ENCODE results near the gene CERCAM.

CERCAM gene

DNA sequence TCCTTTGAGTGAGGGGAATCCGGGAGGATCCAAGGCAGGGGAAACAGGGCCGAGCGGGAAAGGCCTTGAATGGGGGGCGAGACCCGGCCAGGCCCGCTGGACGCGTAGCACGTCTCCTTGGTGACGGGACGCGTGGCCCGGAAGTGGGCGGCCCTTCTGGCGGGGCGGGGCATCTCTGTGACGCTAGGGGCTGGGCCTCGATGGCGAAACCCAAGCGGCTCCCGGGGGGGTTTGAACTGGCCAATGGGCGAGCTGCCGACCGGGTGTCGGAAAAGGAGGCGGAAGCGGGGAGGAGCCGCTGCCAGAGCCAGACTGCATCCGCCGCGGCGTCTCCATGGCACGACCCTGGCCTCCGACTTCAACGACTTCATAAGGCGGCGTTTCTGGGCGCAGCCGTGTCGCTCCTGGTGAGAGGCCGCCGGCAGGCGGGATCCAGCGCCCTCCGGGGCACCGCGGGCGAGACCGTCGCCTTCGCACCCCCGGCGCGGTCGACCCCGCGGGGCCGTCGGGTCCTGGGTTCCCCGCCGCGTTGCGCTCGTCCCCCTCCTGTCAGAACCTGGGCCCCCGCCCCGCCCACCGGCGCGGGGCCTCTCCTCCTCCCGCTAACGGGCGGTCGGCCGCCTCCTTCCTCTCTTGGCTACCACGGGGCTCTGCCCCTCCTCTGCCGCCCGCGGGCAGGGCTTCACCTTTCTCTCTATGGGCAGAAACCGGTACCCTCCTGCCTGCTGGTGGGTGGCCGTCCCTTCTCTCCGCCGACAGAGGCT lies 35.4 kb downstream of the CERCAM start, which contains the start of gene ODF2 (continued):
- TF ChIP-seq, protein P1, sequence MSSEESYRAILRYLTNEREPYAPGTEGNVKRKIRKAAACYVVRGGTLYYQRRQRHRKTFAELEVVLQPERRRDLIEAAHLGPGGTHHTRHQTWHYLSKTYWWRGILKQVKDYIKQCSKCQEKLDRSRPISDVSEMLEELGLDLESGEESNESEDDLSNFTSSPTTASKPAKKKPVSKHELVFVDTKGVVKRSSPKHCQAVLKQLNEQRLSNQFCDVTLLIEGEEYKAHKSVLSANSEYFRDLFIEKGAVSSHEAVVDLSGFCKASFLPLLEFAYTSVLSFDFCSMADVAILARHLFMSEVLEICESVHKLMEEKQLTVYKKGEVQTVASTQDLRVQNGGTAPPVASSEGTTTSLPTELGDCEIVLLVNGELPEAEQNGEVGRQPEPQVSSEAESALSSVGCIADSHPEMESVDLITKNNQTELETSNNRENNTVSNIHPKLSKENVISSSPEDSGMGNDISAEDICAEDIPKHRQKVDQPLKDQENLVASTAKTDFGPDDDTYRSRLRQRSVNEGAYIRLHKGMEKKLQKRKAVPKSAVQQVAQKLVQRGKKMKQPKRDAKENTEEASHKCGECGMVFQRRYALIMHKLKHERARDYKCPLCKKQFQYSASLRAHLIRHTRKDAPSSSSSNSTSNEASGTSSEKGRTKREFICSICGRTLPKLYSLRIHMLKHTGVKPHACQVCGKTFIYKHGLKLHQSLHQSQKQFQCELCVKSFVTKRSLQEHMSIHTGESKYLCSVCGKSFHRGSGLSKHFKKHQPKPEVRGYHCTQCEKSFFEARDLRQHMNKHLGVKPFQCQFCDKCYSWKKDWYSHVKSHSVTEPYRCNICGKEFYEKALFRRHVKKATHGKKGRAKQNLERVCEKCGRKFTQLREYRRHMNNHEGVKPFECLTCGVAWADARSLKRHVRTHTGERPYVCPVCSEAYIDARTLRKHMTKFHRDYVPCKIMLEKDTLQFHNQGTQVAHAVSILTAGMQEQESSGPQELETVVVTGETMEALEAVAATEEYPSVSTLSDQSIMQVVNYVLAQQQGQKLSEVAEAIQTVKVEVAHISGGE (tag by site-specific recombination; conservative IDR thresholded peaks at IDR 0.05; ENCODE audit: low read depth), result no peak
- TF ChIP-seq, protein P2, sequence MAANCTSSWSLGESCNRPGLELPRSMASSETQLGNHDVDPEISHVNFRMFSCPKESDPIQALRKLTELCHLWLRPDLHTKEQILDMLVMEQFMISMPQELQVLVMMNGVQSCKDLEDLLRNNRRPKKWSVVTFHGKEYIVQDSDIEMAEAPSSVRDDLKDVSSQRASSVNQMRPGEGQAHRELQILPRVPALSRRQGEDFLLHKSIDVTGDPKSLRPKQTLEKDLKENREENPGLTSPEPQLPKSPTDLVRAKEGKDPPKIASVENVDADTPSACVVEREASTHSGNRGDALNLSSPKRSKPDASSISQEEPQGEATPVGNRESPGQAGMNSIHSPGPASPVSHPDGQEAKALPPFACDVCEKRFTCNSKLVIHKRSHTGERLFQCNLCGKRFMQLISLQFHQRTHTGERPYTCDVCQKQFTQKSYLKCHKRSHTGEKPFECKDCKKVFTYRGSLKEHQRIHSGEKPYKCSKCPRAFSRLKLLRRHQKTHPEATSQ (tag by site-specific recombination; IDR thresholded peaks at IDR 0.05), result no peak
- TF ChIP-seq ZNF76 (tag by site-specific recombination; IDR thresholded peaks at IDR 0.05; ENCODE audit: borderline replicate concordance, low read depth) (no peak), SP2 (tag by site-specific recombination; IDR thresholded peaks at IDR 0.05) (peak; percentile 92), SCRT2 (tag by site-specific recombination; IDR thresholded peaks at IDR 0.05) (no peak), ZNF423 (tag by site-specific recombination; IDR thresholded peaks at IDR 0.05) (no peak), OSR2 (tag by site-specific recombination; IDR thresholded peaks at IDR 0.05) (no peak), ZNF311 (tag by site-specific recombination; IDR thresholded peaks at IDR 0.05; ENCODE audit: borderline replicate concordance) (no peak), SETDB1 (IDR thresholded peaks at IDR 0.05; ENCODE audit: insufficient read length, low read length) (no peak), ZNF792 (tag by site-specific recombination; IDR thresholded peaks at IDR 0.05) (no peak), MYNN (tag by site-specific recombination; IDR thresholded peaks at IDR 0.05; ENCODE audit: borderline replicate concordance) (no peak), ZNF211 (tag by site-specific recombination; IDR thresholded peaks at IDR 0.05; ENCODE audit: low read depth) (no peak), ZNF776 (tag by site-specific recombination; IDR thresholded peaks at IDR 0.05; ENCODE audit: borderline replicate concordance) (no peak), ZSCAN30 (tag by site-specific recombination; IDR thresholded peaks at IDR 0.05) (0 out of 2 replicates have a peak, but pooled peaks have one; percentile 46), ZNF549 (tag by site-specific recombination; IDR thresholded peaks at IDR 0.05) (no peak), TRIM28 (IDR thresholded peaks at IDR 0.05; ENCODE audit: borderline replicate concordance, low read length) (no peak), ZBTB20 (tag by site-specific recombination; IDR thresholded peaks at IDR 0.05) (no peak; the same call in 1 of the 2 replicates), BCL11B (tag by site-specific recombination; IDR thresholded peaks at IDR 0.05; ENCODE audit: low read depth) (no peak), ZNF174 (tag by site-specific recombination; IDR thresholded peaks at IDR 0.05) (no peak)
- TF ChIP-seq, protein P3, sequence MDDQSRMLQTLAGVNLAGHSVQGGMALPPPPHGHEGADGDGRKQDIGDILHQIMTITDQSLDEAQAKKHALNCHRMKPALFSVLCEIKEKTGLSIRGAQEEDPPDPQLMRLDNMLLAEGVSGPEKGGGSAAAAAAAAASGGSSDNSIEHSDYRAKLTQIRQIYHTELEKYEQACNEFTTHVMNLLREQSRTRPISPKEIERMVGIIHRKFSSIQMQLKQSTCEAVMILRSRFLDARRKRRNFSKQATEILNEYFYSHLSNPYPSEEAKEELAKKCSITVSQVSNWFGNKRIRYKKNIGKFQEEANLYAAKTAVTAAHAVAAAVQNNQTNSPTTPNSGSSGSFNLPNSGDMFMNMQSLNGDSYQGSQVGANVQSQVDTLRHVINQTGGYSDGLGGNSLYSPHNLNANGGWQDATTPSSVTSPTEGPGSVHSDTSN (CRISPR knock-in tag; IDR thresholded peaks at IDR 0.05), result 0 out of 2 replicates have a peak, but pooled peaks have one; percentile 23
- TF ChIP-seq, protein P4, sequence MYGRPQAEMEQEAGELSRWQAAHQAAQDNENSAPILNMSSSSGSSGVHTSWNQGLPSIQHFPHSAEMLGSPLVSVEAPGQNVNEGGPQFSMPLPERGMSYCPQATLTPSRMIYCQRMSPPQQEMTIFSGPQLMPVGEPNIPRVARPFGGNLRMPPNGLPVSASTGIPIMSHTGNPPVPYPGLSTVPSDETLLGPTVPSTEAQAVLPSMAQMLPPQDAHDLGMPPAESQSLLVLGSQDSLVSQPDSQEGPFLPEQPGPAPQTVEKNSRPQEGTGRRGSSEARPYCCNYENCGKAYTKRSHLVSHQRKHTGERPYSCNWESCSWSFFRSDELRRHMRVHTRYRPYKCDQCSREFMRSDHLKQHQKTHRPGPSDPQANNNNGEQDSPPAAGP (tag by site-specific recombination; IDR thresholded peaks at IDR 0.05), result 0 out of 2 replicates have a peak, but pooled peaks have one; percentile 16
- TF ChIP-seq, protein P5, sequence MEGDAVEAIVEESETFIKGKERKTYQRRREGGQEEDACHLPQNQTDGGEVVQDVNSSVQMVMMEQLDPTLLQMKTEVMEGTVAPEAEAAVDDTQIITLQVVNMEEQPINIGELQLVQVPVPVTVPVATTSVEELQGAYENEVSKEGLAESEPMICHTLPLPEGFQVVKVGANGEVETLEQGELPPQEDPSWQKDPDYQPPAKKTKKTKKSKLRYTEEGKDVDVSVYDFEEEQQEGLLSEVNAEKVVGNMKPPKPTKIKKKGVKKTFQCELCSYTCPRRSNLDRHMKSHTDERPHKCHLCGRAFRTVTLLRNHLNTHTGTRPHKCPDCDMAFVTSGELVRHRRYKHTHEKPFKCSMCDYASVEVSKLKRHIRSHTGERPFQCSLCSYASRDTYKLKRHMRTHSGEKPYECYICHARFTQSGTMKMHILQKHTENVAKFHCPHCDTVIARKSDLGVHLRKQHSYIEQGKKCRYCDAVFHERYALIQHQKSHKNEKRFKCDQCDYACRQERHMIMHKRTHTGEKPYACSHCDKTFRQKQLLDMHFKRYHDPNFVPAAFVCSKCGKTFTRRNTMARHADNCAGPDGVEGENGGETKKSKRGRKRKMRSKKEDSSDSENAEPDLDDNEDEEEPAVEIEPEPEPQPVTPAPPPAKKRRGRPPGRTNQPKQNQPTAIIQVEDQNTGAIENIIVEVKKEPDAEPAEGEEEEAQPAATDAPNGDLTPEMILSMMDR (tag by site-specific recombination; IDR thresholded peaks at IDR 0.05), result no peak
- TF ChIP-seq, protein P6, sequence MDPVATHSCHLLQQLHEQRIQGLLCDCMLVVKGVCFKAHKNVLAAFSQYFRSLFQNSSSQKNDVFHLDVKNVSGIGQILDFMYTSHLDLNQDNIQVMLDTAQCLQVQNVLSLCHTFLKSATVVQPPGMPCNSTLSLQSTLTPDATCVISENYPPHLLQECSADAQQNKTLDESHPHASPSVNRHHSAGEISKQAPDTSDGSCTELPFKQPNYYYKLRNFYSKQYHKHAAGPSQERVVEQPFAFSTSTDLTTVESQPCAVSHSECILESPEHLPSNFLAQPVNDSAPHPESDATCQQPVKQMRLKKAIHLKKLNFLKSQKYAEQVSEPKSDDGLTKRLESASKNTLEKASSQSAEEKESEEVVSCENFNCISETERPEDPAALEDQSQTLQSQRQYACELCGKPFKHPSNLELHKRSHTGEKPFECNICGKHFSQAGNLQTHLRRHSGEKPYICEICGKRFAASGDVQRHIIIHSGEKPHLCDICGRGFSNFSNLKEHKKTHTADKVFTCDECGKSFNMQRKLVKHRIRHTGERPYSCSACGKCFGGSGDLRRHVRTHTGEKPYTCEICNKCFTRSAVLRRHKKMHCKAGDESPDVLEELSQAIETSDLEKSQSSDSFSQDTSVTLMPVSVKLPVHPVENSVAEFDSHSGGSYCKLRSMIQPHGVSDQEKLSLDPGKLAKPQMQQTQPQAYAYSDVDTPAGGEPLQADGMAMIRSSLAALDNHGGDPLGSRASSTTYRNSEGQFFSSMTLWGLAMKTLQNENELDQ (tag by site-specific recombination; IDR thresholded peaks at IDR 0.05; ENCODE audit: low read depth), result no peak
- TF ChIP-seq, protein P7, sequence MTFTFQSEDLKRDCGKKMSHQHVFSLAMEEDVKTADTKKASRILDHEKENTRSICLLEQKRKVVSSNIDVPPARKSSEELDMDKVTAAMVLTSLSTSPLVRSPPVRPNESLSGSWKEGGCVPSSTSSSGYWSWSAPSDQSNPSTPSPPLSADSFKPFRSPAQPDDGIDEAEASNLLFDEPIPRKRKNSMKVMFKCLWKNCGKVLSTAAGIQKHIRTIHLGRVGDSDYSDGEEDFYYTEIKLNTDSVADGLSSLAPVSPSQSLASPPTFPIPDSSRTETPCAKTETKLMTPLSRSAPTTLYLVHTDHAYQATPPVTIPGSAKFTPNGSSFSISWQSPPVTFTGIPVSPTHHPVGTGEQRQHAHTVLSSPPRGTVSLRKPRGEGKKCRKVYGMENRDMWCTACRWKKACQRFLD (tag by site-specific recombination; IDR thresholded peaks at IDR 0.05), result no peak

All from HEK293 (cell line).